Measurements from ENCODE around the gene DNM3. TPM values are rescaled to one million over a fixed set of nuclear protein-coding genes. Genes with fewer than 3 reads are reported as not detected.

The DNM3 gene
- total RNA-seq, 1 donor from 2014 or later: 7.7 TPM

GRCh38 chr1:172140072-172140471, 298.8 kb downstream of the DNM3 start:
- Mint-ChIP-seq H3K27me3 (ENCODE audit: unreplicated experiment) (no peaks in the 10 kb centered on the region), H3K4me3 (ENCODE audit: unreplicated experiment) (no peak overlapping the region), H3K36me3 (ENCODE audit: low read depth, unreplicated experiment) (no peaks in the 10 kb centered on the region), H3K4me1 (ENCODE audit: unreplicated experiment) (peaks cover 31% of the 10 kb centered on the region), H3K27ac (ENCODE audit: unreplicated experiment) (no peak overlapping the region), H3K9me3 (ENCODE audit: unreplicated experiment) (no peaks in the 10 kb centered on the region)
- no peak for DNase-seq (ENCODE audit: low spot score)
- no peak for TF ChIP-seq CTCF (IDR thresholded peaks at IDR 0.05; ENCODE audit: unreplicated experiment)

GRCh38 chr1:172140591-172140990, 299.3 kb downstream of the DNM3 start:
- no peak for DNase-seq (ENCODE audit: low spot score)
- no peaks in the 10 kb centered on the region for H3K9me3 Mint-ChIP-seq (ENCODE audit: unreplicated experiment)
- no peak overlapping the region for H3K27ac Mint-ChIP-seq (ENCODE audit: unreplicated experiment)
- TF ChIP-seq CTCF (IDR thresholded peaks at IDR 0.05; ENCODE audit: unreplicated experiment): no peak
- no peaks in the 10 kb centered on the region for H3K27me3 Mint-ChIP-seq (ENCODE audit: unreplicated experiment)
- H3K4me3 Mint-ChIP-seq (ENCODE audit: unreplicated experiment): no peak overlapping the region
- H3K4me1 Mint-ChIP-seq (ENCODE audit: unreplicated experiment): peaks cover 36% of the 10 kb centered on the region
- H3K36me3 Mint-ChIP-seq (ENCODE audit: low read depth, unreplicated experiment): no peaks in the 10 kb centered on the region

GRCh38 chr1:172141341-172141881, 300.1 kb downstream of the DNM3 start:
- Mint-ChIP-seq H3K9me3 (ENCODE audit: unreplicated experiment) (no peaks in the 10 kb centered on the region), H3K4me1 (ENCODE audit: unreplicated experiment) (peaks cover 40% of the 10 kb centered on the region), H3K27ac (ENCODE audit: unreplicated experiment) (peak overlapping the region; percentile 94), H3K27me3 (ENCODE audit: unreplicated experiment) (no peaks in the 10 kb centered on the region), H3K4me3 (ENCODE audit: unreplicated experiment) (peak overlapping the region; percentile 43), H3K36me3 (ENCODE audit: low read depth, unreplicated experiment) (no peaks in the 10 kb centered on the region)
- DNase-seq (ENCODE audit: low spot score): no peak
- TF ChIP-seq CTCF (IDR thresholded peaks at IDR 0.05; ENCODE audit: unreplicated experiment): no peak

GRCh38 chr1:172142324-172142723, 301.0 kb downstream of the DNM3 start:
- no peaks in the 10 kb centered on the region for H3K27me3 Mint-ChIP-seq (ENCODE audit: unreplicated experiment)
- no peak overlapping the region for H3K4me3 Mint-ChIP-seq (ENCODE audit: unreplicated experiment)
- H3K9me3 Mint-ChIP-seq (ENCODE audit: unreplicated experiment): no peaks in the 10 kb centered on the region
- peaks cover 48% of the 10 kb centered on the region for H3K4me1 Mint-ChIP-seq (ENCODE audit: unreplicated experiment)
- no peak for DNase-seq (ENCODE audit: low spot score)
- H3K27ac Mint-ChIP-seq (ENCODE audit: unreplicated experiment): no peak overlapping the region
- TF ChIP-seq CTCF (IDR thresholded peaks at IDR 0.05; ENCODE audit: unreplicated experiment): no peak
- H3K36me3 Mint-ChIP-seq (ENCODE audit: low read depth, unreplicated experiment): no peaks in the 10 kb centered on the region

- Mint-ChIP-seq H3K4me1 (ENCODE audit: unreplicated experiment) (peaks cover 59% of the 10 kb centered on the region), H3K4me3 (ENCODE audit: unreplicated experiment) (peak overlapping the region; percentile 86), H3K27ac (ENCODE audit: unreplicated experiment) (peak overlapping the region; percentile 45), H3K36me3 (ENCODE audit: low read depth, unreplicated experiment) (no peaks in the 10 kb centered on the region), H3K9me3 (ENCODE audit: unreplicated experiment) (no peaks in the 10 kb centered on the region), H3K27me3 (ENCODE audit: unreplicated experiment) (no peaks in the 10 kb centered on the region)
- no peak for TF ChIP-seq CTCF (IDR thresholded peaks at IDR 0.05; ENCODE audit: unreplicated experiment)
- no peak for DNase-seq (ENCODE audit: low spot score)
Measured at GRCh38 chr1:172143384-172144055, 302.2 kb downstream of the DNM3 start.

Measured in endothelial cell (in vitro differentiated cells).